Neural cell (in vitro differentiated cells): ENCODE data around the gene CALHM6. TPM values are rescaled to one million over a fixed set of nuclear protein-coding genes. Genes with fewer than 3 reads are reported as not detected.

Source experiments
- H2AFZ ChIP-seq: fragments of 200-600, 300-800 bp; sonication (generic), shearing (Covaris generic); 2 replicates; pipeline ENCODE4 v1.6.0; 2014; ENCODE audit warnings: low read depth, mild to moderate bottlenecking, antibody characterized with exemption, low read length, moderate library complexity
- H3F3A ChIP-seq: fragments of 200-600 bp; shearing (Covaris generic); 2 replicates; pipeline ENCODE4 v1.6.1; 2016; ENCODE audit warnings: mild to moderate bottlenecking, moderate library complexity, mixed read lengths, antibody characterized with exemption, low read length; ENCODE audit not compliant: insufficient read depth, poor library complexity, severe bottlenecking
- H3K27ac ChIP-seq: fragments of 200-600, 300-800 bp; sonication (generic), shearing (Covaris generic); 2 replicates; pipeline ENCODE4 v1.5.1; 2014; ENCODE audit warnings: mild to moderate bottlenecking, low read length, moderate library complexity
- H3K27me3 ChIP-seq: fragments of 300-800, 200-600 bp; sonication (generic), shearing (Covaris generic); 2 replicates; pipeline ENCODE4 v1.6.0; 2014; ENCODE audit warnings: mild to moderate bottlenecking, low read depth, low read length, moderate library complexity; ENCODE audit not compliant: insufficient read depth
- H3K36me3 ChIP-seq: fragments of 300-800, 200-600 bp; sonication (generic), shearing (Covaris generic); 2 replicates; pipeline ENCODE4 v1.5.1; 2014; ENCODE audit warnings: mild to moderate bottlenecking, antibody characterized with exemption, low read length, moderate library complexity; ENCODE audit not compliant: insufficient read depth
- H3K4me2 ChIP-seq: fragments of 300-800, 200-600 bp; sonication (generic), shearing (Covaris generic); 2 replicates; pipeline ENCODE4 v1.6.0; 2014; ENCODE audit warnings: mild to moderate bottlenecking, low read length
- H3K4me3 ChIP-seq: fragments of 300-800, 200-600 bp; sonication (generic), shearing (Covaris generic); 2 replicates; pipeline ENCODE4 v1.5.1; 2014; ENCODE audit warnings: mild to moderate bottlenecking, low read length, moderate library complexity
- H3K79me2 ChIP-seq: fragments of 200-600 bp; shearing (Covaris generic); replicated peaks from 2 replicates; pipeline ENCODE4 v1.6.0; 2014; ENCODE audit warnings: mild to moderate bottlenecking, low read length, moderate library complexity; ENCODE audit not compliant: insufficient read depth
- H3K9ac ChIP-seq: fragments of 300-800, 200-600 bp; sonication (generic), shearing (Covaris generic); 2 replicates; pipeline ENCODE4 v1.6.1; 2016; ENCODE audit warnings: mild to moderate bottlenecking, low read length, mixed read lengths
- H3K9me2 ChIP-seq: fragments of 200-600 bp; shearing (Covaris generic); 2 replicates; pipeline ENCODE4 v1.6.1; 2016; ENCODE audit warnings: mild to moderate bottlenecking, low read length, mixed read lengths; ENCODE audit not compliant: insufficient read depth
- H3K9me3 ChIP-seq: fragments of 200-600, 300-800 bp; sonication (generic), shearing (Covaris generic); 2 replicates; pipeline ENCODE4 v1.6.1; 2016; ENCODE audit warnings: mild to moderate bottlenecking, mixed run types, low read length, moderate library complexity, mixed read lengths
- H4K20me1 ChIP-seq: fragments of 200-600 bp; shearing (Covaris generic); 2 replicates; pipeline ENCODE4 v1.6.1; 2016; ENCODE audit warnings: mild to moderate bottlenecking, mixed run types; ENCODE audit not compliant: insufficient read depth
- EP300 ChIP-seq: fragments of 450-650 bp; conservative IDR thresholded peaks from 2 replicates; pipeline ENCODE4 v1.6.1; 2014; ENCODE audit warnings: antibody characterized with exemption, mild to moderate bottlenecking, moderate library complexity; ENCODE audit not compliant: poor library complexity, severe bottlenecking
- EZH2 ChIP-seq: fragments of 200-600, 300-800 bp; shearing (Covaris generic), sonication (generic); IDR thresholded peaks from 2 replicates; pipeline ENCODE4 v1.6.1; 2014; ENCODE audit warnings: antibody characterized with exemption, low read length, borderline replicate concordance, mild to moderate bottlenecking; ENCODE audit not compliant: insufficient read depth, poor library complexity, severe bottlenecking
- MXI1 ChIP-seq: fragments of 450-650 bp; conservative IDR thresholded peaks from 2 replicates; pipeline ENCODE4 v1.6.1; 2014; ENCODE audit warnings: antibody characterized with exemption, mild to moderate bottlenecking; ENCODE audit not compliant: poor library complexity, severe bottlenecking
- POLR2AphosphoS5 ChIP-seq: IDR thresholded peaks from 2 replicates; pipeline ENCODE4 v1.6.1; 2012
- RAD21 ChIP-seq: fragments of 450-650 bp; conservative IDR thresholded peaks from 2 replicates; pipeline ENCODE4 v1.6.1; 2014; ENCODE audit warnings: antibody characterized with exemption, mild to moderate bottlenecking, moderate library complexity
- SMC3 ChIP-seq: fragments of 450-650 bp; conservative IDR thresholded peaks from 2 replicates; pipeline ENCODE4 v1.6.1; 2014; ENCODE audit warnings: antibody characterized with exemption, mild to moderate bottlenecking, moderate library complexity; ENCODE audit not compliant: poor library complexity
- TAF1 ChIP-seq: IDR thresholded peaks from 2 replicates; pipeline ENCODE4 v1.6.1; 2012; ENCODE audit warnings: low read depth
- polyA plus RNA-seq: library from polyadenylated mRNA; depleted of rRNA; stranded (reverse); fragments of >200 nt; gene quantifications from 2 replicates; pipeline ENCODE4 v1.2.3, GENCODE V29; 2014
- TF ChIP-seq, protein P1 (sequence below): fragments of 450-650 bp; IDR thresholded peaks from 2 replicates; pipeline ENCODE4 v1.5.1; 2014; ENCODE audit warnings: antibody characterized with exemption, mild to moderate bottlenecking, moderate library complexity; ENCODE audit not compliant: poor library complexity, severe bottlenecking
- TF ChIP-seq, protein P2 (sequence below): IDR thresholded peaks from 2 replicates; pipeline ENCODE4 v1.6.1; 2012; ENCODE audit warnings: borderline replicate concordance

Gene CALHM6
- polyA plus RNA-seq, 1 donor from 2014 or later, result 12.0 TPM

DNA sequence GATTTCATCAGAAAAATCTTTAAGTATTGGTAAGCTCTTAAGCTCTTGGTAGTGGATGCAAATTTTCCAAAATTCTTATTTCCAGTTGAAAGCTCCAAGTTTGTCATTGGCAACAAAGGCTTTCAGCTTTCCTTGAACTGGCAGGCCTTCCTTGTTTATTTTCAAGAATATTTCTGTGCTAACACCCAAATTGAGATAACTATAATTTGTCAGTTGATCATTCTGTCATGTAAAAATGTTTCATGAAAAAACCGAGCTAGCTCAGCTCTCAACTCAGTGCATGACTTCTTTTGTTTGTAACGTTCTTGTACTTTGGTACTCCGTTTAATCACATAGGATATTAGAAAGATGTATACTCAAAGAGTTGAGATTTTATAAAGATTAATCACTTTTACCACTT is 38.9 kb upstream of the CALHM6 start:
- no peaks in the 10 kb centered on the region for H3K9me2 ChIP-seq
- no peaks in the 10 kb centered on the region for H3K79me2 ChIP-seq
- H3K27ac ChIP-seq, result no peak overlapping the region
- no peak overlapping the region for H2AFZ ChIP-seq
- H4K20me1 ChIP-seq, result no peaks in the 10 kb centered on the region
- H3F3A ChIP-seq, result no peaks in the 10 kb centered on the region
- no peak overlapping the region for H3K9ac ChIP-seq
- H3K9me3 ChIP-seq, result no peaks in the 10 kb centered on the region
- H3K4me3 ChIP-seq, result no peak overlapping the region
- no peaks in the 10 kb centered on the region for H3K36me3 ChIP-seq
- no peak overlapping the region for H3K4me2 ChIP-seq
- TF ChIP-seq EZH2 (no peak), POLR2AphosphoS5 (no peak), SMC3 (no peak)
- TF ChIP-seq, protein P1, sequence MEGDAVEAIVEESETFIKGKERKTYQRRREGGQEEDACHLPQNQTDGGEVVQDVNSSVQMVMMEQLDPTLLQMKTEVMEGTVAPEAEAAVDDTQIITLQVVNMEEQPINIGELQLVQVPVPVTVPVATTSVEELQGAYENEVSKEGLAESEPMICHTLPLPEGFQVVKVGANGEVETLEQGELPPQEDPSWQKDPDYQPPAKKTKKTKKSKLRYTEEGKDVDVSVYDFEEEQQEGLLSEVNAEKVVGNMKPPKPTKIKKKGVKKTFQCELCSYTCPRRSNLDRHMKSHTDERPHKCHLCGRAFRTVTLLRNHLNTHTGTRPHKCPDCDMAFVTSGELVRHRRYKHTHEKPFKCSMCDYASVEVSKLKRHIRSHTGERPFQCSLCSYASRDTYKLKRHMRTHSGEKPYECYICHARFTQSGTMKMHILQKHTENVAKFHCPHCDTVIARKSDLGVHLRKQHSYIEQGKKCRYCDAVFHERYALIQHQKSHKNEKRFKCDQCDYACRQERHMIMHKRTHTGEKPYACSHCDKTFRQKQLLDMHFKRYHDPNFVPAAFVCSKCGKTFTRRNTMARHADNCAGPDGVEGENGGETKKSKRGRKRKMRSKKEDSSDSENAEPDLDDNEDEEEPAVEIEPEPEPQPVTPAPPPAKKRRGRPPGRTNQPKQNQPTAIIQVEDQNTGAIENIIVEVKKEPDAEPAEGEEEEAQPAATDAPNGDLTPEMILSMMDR, result no peak
- no peaks in the 10 kb centered on the region for H3K27me3 ChIP-seq

DNA sequence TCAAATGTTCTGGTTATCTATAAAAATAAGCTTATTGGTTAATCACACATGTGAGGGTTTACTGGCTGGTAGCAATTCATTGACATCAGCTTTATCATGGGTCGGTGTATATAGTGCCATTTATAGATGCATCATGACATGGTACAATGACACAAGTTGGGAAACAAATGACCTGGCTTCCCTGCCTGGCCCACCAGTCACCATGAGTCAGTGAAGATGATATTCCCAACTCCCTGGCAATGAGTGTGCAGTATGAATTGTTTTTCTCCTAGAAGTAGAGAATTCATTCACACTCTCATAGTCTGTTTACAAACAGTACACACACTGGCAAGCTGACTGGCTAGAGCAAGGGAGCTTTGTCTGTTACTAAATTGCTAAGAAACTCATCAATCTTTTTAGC is 37.2 kb upstream of the CALHM6 start:
- Histone ChIP-seq H3K9me2 (no peaks in the 10 kb centered on the region), H2AFZ (no peak overlapping the region), H3K36me3 (no peaks in the 10 kb centered on the region), H3K79me2 (no peaks in the 10 kb centered on the region), H3K9ac (no peak overlapping the region), H3K27ac (no peak overlapping the region), H4K20me1 (no peaks in the 10 kb centered on the region), H3K4me2 (no peak overlapping the region), H3K9me3 (no peaks in the 10 kb centered on the region), H3K4me3 (no peak overlapping the region), H3K27me3 (no peaks in the 10 kb centered on the region), H3F3A (no peaks in the 10 kb centered on the region)
- no peak for TF ChIP-seq POLR2AphosphoS5
- TF ChIP-seq, protein P1, result no peak
- no peak for TF ChIP-seq MXI1
- TF ChIP-seq, protein P2, sequence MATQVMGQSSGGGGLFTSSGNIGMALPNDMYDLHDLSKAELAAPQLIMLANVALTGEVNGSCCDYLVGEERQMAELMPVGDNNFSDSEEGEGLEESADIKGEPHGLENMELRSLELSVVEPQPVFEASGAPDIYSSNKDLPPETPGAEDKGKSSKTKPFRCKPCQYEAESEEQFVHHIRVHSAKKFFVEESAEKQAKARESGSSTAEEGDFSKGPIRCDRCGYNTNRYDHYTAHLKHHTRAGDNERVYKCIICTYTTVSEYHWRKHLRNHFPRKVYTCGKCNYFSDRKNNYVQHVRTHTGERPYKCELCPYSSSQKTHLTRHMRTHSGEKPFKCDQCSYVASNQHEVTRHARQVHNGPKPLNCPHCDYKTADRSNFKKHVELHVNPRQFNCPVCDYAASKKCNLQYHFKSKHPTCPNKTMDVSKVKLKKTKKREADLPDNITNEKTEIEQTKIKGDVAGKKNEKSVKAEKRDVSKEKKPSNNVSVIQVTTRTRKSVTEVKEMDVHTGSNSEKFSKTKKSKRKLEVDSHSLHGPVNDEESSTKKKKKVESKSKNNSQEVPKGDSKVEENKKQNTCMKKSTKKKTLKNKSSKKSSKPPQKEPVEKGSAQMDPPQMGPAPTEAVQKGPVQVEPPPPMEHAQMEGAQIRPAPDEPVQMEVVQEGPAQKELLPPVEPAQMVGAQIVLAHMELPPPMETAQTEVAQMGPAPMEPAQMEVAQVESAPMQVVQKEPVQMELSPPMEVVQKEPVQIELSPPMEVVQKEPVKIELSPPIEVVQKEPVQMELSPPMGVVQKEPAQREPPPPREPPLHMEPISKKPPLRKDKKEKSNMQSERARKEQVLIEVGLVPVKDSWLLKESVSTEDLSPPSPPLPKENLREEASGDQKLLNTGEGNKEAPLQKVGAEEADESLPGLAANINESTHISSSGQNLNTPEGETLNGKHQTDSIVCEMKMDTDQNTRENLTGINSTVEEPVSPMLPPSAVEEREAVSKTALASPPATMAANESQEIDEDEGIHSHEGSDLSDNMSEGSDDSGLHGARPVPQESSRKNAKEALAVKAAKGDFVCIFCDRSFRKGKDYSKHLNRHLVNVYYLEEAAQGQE, result no peak
- TF ChIP-seq EP300, result no peak
- TF ChIP-seq RAD21, result no peak
- no peak for TF ChIP-seq SMC3
- TF ChIP-seq EZH2, result no peak
- TF ChIP-seq TAF1, result no peak
